ENCODE measurements around the gene NOL3.
A peak's percentile ranks its signal among the peaks of the same experiment; 100 is the strongest.

Gene NOL3

DNA sequence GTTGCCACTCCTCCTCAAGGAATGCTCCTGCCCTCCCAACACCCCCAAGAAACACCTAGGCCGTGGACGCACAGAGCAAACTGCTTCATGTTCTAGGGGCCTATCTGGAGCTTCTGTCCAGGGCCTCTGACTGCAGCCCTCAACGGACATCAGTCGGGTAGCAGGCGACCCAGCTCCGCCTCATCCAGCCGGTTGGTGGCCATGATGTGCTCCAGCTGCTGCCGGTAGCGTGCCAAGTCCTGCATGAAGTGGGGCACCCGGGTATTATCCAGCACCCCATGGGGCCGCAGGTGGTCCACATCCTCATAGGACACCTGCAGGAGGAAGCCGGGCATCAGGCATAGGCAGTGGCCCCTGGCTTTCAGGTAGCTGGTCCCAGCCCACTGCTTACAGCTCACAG is 6.3 kb downstream of the NOL3 start:
- TF ChIP-seq, protein P1, sequence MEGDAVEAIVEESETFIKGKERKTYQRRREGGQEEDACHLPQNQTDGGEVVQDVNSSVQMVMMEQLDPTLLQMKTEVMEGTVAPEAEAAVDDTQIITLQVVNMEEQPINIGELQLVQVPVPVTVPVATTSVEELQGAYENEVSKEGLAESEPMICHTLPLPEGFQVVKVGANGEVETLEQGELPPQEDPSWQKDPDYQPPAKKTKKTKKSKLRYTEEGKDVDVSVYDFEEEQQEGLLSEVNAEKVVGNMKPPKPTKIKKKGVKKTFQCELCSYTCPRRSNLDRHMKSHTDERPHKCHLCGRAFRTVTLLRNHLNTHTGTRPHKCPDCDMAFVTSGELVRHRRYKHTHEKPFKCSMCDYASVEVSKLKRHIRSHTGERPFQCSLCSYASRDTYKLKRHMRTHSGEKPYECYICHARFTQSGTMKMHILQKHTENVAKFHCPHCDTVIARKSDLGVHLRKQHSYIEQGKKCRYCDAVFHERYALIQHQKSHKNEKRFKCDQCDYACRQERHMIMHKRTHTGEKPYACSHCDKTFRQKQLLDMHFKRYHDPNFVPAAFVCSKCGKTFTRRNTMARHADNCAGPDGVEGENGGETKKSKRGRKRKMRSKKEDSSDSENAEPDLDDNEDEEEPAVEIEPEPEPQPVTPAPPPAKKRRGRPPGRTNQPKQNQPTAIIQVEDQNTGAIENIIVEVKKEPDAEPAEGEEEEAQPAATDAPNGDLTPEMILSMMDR (IDR thresholded peaks at IDR 0.05; ENCODE audit: borderline replicate concordance, control extremely low read depth, extremely low read depth, insufficient read depth, missing control alignments), result no peak
- DNase-seq (ENCODE audit: low spot score), result no peak
- in situ Hi-C loops (cut with MboI; ENCODE audit: low sequenced_read_pairs, unreplicated experiment), result no loop called here

DNA sequence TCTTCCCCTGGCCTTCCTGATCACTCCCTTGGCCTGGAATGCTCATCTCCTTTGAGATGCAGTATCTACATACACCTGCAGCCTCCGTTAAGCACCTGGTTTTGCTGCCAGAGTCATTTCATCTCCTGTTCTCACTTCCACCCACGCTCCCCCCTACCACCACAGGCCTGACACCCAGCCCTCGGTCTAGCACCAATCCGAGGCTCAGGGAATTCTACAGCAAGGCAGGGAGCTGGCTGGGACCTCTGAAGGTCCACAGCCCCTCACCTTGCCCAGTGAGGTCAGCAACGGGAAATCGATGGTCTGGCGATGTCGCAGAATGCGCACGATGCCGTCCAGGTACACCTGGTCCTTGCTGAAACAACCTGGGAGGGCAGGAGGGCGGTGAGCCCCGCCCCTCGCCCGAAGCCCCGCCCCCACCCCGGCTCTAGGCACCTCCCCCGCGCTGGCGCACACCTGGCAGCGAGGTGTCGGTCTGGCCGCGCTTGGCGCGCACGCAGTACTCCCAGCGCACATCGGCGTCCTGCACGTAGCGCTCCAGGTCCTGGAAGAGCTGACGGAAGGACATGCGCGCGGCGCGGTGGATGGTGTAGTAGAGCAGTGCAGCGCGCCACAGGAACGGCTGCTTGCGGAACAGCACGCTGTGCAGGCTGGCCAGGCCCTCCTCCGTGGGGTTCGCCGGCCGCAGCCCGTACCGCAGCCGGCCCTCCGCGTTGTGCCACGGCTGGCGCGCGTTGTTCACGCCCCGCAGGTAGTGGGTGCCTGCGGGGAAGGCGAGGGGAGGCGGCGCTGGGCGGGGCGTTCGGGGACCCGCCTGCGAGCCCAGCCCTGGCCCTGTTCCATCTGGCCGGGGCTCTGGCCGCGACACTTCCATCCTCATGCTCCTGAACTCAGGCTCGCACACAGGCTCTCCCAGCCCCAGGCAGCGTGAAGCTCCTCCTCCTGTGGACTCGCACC is 7.7 kb downstream of the NOL3 start:
- TF ChIP-seq, protein P1 (IDR thresholded peaks at IDR 0.05; ENCODE audit: borderline replicate concordance, control extremely low read depth, extremely low read depth, insufficient read depth, missing control alignments), result no peak
- DNase-seq (ENCODE audit: low spot score), result no peak
- in situ Hi-C loops (cut with MboI; ENCODE audit: low sequenced_read_pairs, unreplicated experiment), result no loop called here

DNA sequence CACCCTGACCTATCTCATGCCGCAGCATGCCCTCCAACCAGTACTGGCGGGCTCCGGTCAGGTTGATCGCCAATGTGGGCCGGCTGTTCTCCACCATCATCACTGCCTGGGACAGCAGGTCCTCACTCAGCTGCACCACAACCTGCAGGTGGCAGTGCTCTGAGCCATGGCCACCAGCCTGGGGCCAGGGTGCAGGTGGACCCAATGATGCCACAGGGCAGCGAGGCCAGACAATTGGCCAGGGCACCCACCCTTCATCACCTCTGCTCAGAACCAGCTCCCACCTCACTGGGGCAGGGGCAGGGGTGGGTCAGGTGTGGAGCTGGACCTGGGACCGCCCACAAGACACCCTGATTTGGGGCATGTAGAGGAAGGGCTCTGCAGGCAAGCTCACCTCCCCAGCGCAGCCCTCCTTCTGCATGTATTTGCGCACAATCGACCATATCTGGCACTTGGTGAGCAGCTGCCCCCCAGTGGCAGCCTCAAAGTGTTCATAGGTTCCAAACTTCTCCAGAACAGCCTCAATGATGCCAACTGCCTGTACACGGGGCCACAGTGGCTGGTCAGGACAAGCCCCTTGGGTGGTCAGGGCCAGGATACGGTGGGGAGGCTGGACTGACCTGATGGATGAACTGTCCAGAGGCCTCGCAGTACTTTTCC is 9.2 kb downstream of the NOL3 start:
- in situ Hi-C loops (cut with MboI; ENCODE audit: low sequenced_read_pairs, unreplicated experiment), result no loop called here
- TF ChIP-seq, protein P1 (IDR thresholded peaks at IDR 0.05; ENCODE audit: borderline replicate concordance, control extremely low read depth, extremely low read depth, insufficient read depth, missing control alignments), result peak; percentile 8
- DNase-seq (ENCODE audit: low spot score), result no peak

DNA sequence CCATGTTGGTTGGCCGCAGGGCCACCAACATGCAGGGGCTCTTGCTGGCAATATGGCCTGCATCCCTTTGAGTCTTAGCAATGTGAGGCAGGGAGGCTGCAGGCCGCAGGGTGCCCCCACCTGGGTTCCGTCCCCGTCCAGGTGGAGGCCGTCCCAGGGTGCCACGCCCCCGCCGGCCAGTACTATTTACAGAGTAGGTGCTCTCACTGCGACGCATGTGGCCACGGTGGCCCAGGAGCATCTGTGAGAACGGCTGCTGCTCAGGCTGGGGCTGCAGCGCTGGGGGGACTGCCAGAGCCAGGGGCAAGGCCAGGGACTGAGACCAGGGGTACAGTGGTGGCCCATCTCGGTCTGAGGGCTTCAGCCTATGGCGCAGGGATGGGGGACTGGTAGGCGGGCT is 9.8 kb downstream of the NOL3 start:
- TF ChIP-seq, protein P1 (IDR thresholded peaks at IDR 0.05; ENCODE audit: borderline replicate concordance, control extremely low read depth, extremely low read depth, insufficient read depth, missing control alignments), result no peak
- DNase-seq (ENCODE audit: low spot score), result no peak
- in situ Hi-C loops (cut with MboI; ENCODE audit: low sequenced_read_pairs, unreplicated experiment), result no loop called here

DNA sequence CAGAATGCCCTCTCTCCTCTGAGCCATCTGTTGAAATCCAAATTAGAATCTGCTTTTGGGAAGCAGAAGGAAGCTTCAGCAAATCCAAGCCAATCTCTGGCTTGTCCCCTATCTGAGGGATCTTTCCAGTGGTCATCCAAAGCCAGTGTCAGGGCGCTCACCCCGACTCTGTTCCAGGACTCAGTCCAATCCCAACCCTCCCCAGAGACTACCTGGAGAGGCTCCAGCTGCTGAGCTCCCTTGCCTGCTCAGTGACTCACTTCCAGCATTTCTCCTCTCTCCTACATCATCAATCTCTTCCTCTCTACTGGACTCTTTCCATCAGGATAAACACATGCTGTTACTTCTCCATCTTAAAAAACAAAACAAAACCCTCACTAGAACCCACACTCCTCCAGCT is 11.0 kb downstream of the NOL3 start:
- in situ Hi-C loops (cut with MboI; ENCODE audit: low sequenced_read_pairs, unreplicated experiment), result no loop called here
- TF ChIP-seq, protein P1 (IDR thresholded peaks at IDR 0.05; ENCODE audit: borderline replicate concordance, control extremely low read depth, extremely low read depth, insufficient read depth, missing control alignments), result no peak
- no peak for DNase-seq (ENCODE audit: low spot score)

DNA sequence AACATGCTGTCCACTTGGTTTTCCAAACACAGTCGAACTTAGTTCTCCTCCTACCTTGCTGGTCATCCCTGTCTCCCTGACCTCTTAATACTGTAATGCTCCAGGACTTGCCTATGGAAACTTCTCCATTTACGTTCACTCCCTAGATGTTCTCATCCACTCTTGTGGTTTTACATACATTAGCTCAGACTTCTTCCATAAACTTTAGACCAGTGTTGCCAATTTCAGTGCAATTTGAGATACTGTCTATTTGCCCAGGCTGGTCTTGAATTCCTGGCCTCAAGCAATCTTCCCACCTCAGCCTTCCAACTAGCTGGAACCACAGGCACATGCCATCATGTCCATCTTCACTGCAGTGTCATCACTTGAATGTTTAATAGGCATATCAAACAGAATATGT is 11.9 kb downstream of the NOL3 start:
- no peak for DNase-seq (ENCODE audit: low spot score)
- in situ Hi-C loops (cut with MboI; ENCODE audit: low sequenced_read_pairs, unreplicated experiment), result no loop called here
- TF ChIP-seq, protein P1 (IDR thresholded peaks at IDR 0.05; ENCODE audit: borderline replicate concordance, control extremely low read depth, extremely low read depth, insufficient read depth, missing control alignments), result no peak
